Measurements from ENCODE around the gene PPP1R7.
A peak's percentile ranks its signal among the peaks of the same experiment; 100 is the strongest.

Gene PPP1R7

GRCh38 chr2:241141214-241141770, 9.0 kb upstream of the PPP1R7 start:
- DNase-seq, result no peak

GRCh38 chr2:241142063-241142462, 8.2 kb upstream of the PPP1R7 start:
- DNase-seq, result no peak

- no peak for DNase-seq
Observed at GRCh38 chr2:241142593-241142992, 7.7 kb upstream of the PPP1R7 start.

- no peak for DNase-seq
Observed at GRCh38 chr2:241146286-241146685, 4.0 kb upstream of the PPP1R7 start.

- no peak for DNase-seq
Observed at GRCh38 chr2:241147336-241147735, 2.9 kb upstream of the PPP1R7 start.

GRCh38 chr2:241148239-241148638, 2.0 kb upstream of the PPP1R7 start:
- no peak for DNase-seq

GRCh38 chr2:241148891-241149674, 1.2 kb upstream of the PPP1R7 start, which contains the start of gene PASK:
Gene PASK, minus strand, starts transcription at chr2:241149472. Its CDS starts 6,440 bp downstream, at chr2:241143032.
- peak; percentile 90 for DNase-seq

- no peak for DNase-seq
Observed at GRCh38 chr2:241149675-241149924, 667 bp upstream of the PPP1R7 start.

- no peak for DNase-seq
Observed at GRCh38 chr2:241150660-241151530, 628 bp downstream of the PPP1R7 start.

- DNase-seq, result no peak
Observed at GRCh38 chr2:241151934-241152660, 1.8 kb downstream of the PPP1R7 start.

GRCh38 chr2:241153616-241154015, 3.3 kb downstream of the PPP1R7 start:
- DNase-seq, result no peak

- no peak for DNase-seq
Observed at GRCh38 chr2:241154915-241155314, 4.6 kb downstream of the PPP1R7 start.

- DNase-seq, result no peak
Observed at GRCh38 chr2:241155936-241156335, 5.7 kb downstream of the PPP1R7 start.

- DNase-seq, result no peak
Observed at GRCh38 chr2:241156971-241157441, 6.7 kb downstream of the PPP1R7 start.

GRCh38 chr2:241157841-241158545, 7.7 kb downstream of the PPP1R7 start:
- DNase-seq, result no peak

GRCh38 chr2:241158546-241158900, 8.3 kb downstream of the PPP1R7 start:
- no peak for DNase-seq

- DNase-seq, result no peak
Observed at GRCh38 chr2:241159116-241159515, 8.8 kb downstream of the PPP1R7 start.

- no peak for DNase-seq
Observed at GRCh38 chr2:241160318-241160717, 10.1 kb downstream of the PPP1R7 start.

- no peak for DNase-seq
Observed at GRCh38 chr2:241161646-241162281, 11.5 kb downstream of the PPP1R7 start.

- no peak for DNase-seq
Observed at GRCh38 chr2:241163601-241164118, 13.4 kb downstream of the PPP1R7 start.

GRCh38 chr2:241168366-241168765, 18.1 kb downstream of the PPP1R7 start:
- DNase-seq, result no peak

GRCh38 chr2:241173557-241173956, 23.3 kb downstream of the PPP1R7 start:
- no peak for DNase-seq

Data from activated gamma-delta T cell treated with Interleukin-2 at 50 U/mL for 16 hours (primary cell).